Ascending aorta (tissue), 2 donors: ENCODE measurements around the gene CD151. TPM values are rescaled to one million over a fixed set of nuclear protein-coding genes. Genes with fewer than 3 reads are reported as not detected.

ENCODE experiments used
- DNase-seq, 2 donors: peaks; one replicate each; pipeline ENCODE4 v3.0.0-alpha.2; 2019; ENCODE audit warnings: low spot score in 2 of 2
- H3K27ac ChIP-seq, 2 donors: fragments of 200-600 bp; sonication (generic); one replicate each; pipeline ENCODE4 v1.5.1; 2016 to 2017; ENCODE audit warnings: mild to moderate bottlenecking in 1 of 2
- H3K27me3 ChIP-seq: fragments of 200-600 bp; sonication (generic); one replicate; pipeline ENCODE4 v1.5.1; 2017
- H3K36me3 ChIP-seq, 2 donors: fragments of 200-600 bp; sonication (generic); one replicate each; pipeline ENCODE4 v1.5.1; 2016
- H3K4me1 ChIP-seq, 2 donors: fragments of 200-600 bp; sonication (generic); one replicate each; pipeline ENCODE4 v1.5.1; 2016 to 2017; ENCODE audit warnings: mild to moderate bottlenecking in 1 of 2
- H3K4me3 ChIP-seq, 2 donors: fragments of 200-600 bp; sonication (generic); one replicate each; pipeline ENCODE4 v1.5.1; 2016 to 2017; ENCODE audit warnings: mild to moderate bottlenecking in 1 of 2
- H3K9me3 ChIP-seq, 2 donors: fragments of 200-600 bp; sonication (generic); one replicate each; pipeline ENCODE4 v1.5.1; 2016
- intact Hi-C: fragments of 100-400 bp; cut with DNase I; formaldehyde crosslinking; loops from one replicate; pipeline ENCODE4 v1.15.1; 2023
- total RNA-seq: library from RNA; depleted of rRNA; stranded (reverse); fragments of >200 nt; gene quantifications from one replicate; pipeline ENCODE4 v1.1.0, GENCODE V29; 2016
- TF ChIP-seq, protein P1 (sequence below), 3 experiments: fragments of 200-600 bp in 2 of 3; fragments of 450-650 bp in 1 of 3; sonication (generic) in 2 of 3; IDR thresholded peaks; one replicate each; pipeline ENCODE4 v1.5.1; 2016 to 2019; ENCODE audit warnings: antibody characterized with exemption in 3 of 3, mild to moderate bottlenecking in 1 of 3, moderate library complexity in 1 of 3

The CD151 gene
- total RNA-seq, 1 donor from 2014 or later = 898 TPM

DNA sequence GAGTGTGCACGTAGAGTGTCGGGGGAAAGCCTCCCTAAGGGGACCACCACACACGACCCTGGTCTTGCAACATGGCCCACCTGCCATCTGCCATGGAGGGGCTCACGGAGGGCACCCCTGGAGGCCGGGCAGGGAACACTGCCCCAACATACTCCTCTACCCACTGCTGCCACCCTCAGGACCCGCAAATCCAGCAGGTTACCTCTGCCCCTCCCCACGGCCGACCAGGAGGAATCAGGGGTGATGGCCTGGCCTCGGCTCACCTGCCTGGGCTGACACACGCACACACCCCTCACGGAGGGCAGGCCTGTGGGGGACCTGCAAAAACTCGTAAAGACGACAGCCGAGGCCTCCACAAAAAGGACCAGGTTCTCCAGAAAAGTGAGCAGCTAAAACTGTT lies 47.7 kb downstream of the CD151 start:
- TF ChIP-seq, protein P1, sequence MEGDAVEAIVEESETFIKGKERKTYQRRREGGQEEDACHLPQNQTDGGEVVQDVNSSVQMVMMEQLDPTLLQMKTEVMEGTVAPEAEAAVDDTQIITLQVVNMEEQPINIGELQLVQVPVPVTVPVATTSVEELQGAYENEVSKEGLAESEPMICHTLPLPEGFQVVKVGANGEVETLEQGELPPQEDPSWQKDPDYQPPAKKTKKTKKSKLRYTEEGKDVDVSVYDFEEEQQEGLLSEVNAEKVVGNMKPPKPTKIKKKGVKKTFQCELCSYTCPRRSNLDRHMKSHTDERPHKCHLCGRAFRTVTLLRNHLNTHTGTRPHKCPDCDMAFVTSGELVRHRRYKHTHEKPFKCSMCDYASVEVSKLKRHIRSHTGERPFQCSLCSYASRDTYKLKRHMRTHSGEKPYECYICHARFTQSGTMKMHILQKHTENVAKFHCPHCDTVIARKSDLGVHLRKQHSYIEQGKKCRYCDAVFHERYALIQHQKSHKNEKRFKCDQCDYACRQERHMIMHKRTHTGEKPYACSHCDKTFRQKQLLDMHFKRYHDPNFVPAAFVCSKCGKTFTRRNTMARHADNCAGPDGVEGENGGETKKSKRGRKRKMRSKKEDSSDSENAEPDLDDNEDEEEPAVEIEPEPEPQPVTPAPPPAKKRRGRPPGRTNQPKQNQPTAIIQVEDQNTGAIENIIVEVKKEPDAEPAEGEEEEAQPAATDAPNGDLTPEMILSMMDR (IDR thresholded peaks at IDR 0.05) = no peak
- H3K36me3 ChIP-seq = peaks cover 16 to 21% of the 10 kb centered on the region in 2 donors
- no peak overlapping the region for H3K27ac ChIP-seq
- no peaks in the 10 kb centered on the region for H3K9me3 ChIP-seq
- H3K4me3 ChIP-seq = no peak overlapping the region
- intact Hi-C loops = no loop called here
- no peak for DNase-seq
- no peaks in the 10 kb centered on the region for H3K27me3 ChIP-seq
- H3K4me1 ChIP-seq = no peaks in the 10 kb centered on the region

DNA sequence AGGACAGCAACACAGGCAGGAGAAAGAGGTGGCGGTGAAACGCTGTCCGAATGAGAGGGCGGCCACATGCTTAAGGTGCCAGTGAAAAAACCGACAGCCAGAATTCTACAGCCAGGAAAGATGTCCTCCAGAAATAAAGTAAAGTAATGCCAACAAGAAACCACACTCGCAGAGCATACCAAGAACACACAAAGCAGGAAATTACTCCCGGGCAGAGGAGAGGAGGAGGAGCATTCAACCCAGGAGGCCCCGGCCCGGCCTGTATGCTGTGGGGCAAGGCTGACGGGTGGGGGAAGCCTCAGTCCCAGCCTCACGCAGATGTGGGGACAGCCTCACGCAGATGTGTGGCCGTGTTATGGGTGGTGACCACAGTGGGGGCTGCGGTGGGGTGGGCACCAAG lies 49.8 kb downstream of the CD151 start:
- no peak overlapping the region for H3K27ac ChIP-seq
- DNase-seq = no peak
- H3K27me3 ChIP-seq = no peaks in the 10 kb centered on the region
- H3K36me3 ChIP-seq = peaks cover 22 to 31% of the 10 kb centered on the region in 2 donors
- TF ChIP-seq, protein P1 (IDR thresholded peaks at IDR 0.05) = no peak
- H3K4me3 ChIP-seq = no peak overlapping the region
- intact Hi-C loops = no loop called here
- H3K9me3 ChIP-seq = no peaks in the 10 kb centered on the region
- no peaks in the 10 kb centered on the region for H3K4me1 ChIP-seq

DNA sequence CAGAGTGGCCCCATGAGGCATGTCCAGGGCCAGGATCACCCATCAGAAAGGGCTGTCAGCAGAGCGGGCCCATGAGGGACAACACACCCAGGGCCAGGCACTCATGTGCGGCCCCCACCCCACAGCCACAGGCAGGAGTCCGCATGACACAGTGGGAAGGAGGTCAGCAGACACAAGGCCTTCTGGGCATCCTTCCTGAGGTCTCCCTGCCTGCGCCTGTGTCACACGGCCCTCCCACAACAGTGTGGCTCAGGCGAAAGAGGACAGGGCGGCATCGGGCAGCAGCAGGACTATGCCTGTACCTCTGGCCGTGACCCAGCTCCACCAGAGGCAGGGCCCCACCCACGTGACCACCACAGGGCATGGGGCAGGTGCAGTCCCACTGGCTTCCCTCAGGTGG lies 50.8 kb downstream of the CD151 start:
- no peak overlapping the region for H3K4me3 ChIP-seq
- H3K27me3 ChIP-seq = no peaks in the 10 kb centered on the region
- H3K9me3 ChIP-seq = no peaks in the 10 kb centered on the region
- peaks cover 22 to 32% of the 10 kb centered on the region in 2 donors for H3K36me3 ChIP-seq
- no peak overlapping the region for H3K27ac ChIP-seq
- no peaks in the 10 kb centered on the region for H3K4me1 ChIP-seq
- intact Hi-C loops = no loop called here
- DNase-seq = no peak
- TF ChIP-seq, protein P1 (IDR thresholded peaks at IDR 0.05) = no peak

DNA sequence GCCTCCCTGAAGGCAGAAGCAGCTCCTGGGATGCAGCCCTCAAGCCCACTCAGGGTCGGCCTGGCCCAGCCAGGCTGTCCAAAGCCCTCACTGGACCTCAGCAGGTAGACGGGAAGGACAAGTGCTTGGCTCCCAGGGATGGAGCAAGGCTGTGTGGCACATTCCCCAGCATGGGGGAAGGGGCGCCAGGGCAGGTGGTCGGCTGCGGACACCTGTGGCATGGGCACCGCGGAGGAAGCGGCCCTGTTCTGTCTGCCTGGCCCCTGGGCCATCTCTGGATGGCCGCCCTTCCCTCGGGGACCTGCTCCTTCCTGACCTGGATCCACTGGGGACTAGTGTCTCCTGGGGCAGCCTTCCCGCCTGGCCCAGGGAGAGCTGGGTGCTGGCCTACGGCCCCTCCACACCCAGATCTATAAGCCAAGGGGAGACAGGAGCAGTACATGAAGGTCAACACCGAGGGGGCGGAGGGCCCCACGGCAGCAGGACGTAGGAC lies 51.9 kb downstream of the CD151 start:
- TF ChIP-seq, protein P1 (IDR thresholded peaks at IDR 0.05) = no peak
- no peak overlapping the region for H3K27ac ChIP-seq
- no peak overlapping the region for H3K4me3 ChIP-seq
- no peaks in the 10 kb centered on the region for H3K9me3 ChIP-seq
- peaks cover 14 to 32% of the 10 kb centered on the region in 2 donors for H3K36me3 ChIP-seq
- intact Hi-C loops = no loop called here
- no peak for DNase-seq
- no peaks in the 10 kb centered on the region for H3K4me1 ChIP-seq
- H3K27me3 ChIP-seq = no peaks in the 10 kb centered on the region

DNA sequence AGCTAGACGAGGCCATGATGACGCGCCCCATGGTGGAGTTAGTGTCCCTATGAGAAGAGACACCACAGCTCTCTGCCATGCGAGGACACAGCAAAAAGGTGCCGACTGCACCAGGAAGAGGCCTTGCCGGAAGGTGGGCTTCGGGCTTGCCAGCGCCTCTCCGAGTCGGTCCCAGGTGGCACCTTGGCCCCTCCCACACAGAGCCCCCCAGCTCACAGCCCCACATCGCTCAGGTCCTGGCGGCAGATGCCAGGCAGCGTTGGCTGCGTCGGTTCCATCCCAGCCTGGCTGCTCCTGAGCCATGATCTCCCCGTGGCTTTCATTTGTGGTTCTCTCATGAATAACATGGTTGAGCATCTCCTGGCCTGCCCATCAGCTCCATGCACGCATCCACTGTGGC lies 53.8 kb downstream of the CD151 start:
- H3K36me3 ChIP-seq = peaks cover 16 to 27% of the 10 kb centered on the region in 2 donors

More for the DNA sequence above, 53.8 kb downstream of the CD151 start:
- TF ChIP-seq, protein P1 (IDR thresholded peaks at IDR 0.05) = no peak
- no peaks in the 10 kb centered on the region for H3K4me1 ChIP-seq
- H3K27me3 ChIP-seq = no peaks in the 10 kb centered on the region
- no peak overlapping the region for H3K27ac ChIP-seq
- no peaks in the 10 kb centered on the region for H3K9me3 ChIP-seq
- no peak for DNase-seq
- intact Hi-C loops = no loop called here
- no peak overlapping the region for H3K4me3 ChIP-seq
